Adrenal gland (tissue), 12 donors: ENCODE results near the gene KRTAP5-4. TPM values are rescaled to one million over a fixed set of nuclear protein-coding genes. Genes with fewer than 3 reads are reported as not detected.
A peak's percentile ranks its signal among the peaks of the same experiment; 100 is the strongest.

Experiments
- DNase-seq, 7 donors: peaks; one replicate each; pipeline ENCODE4 v3.0.0-alpha.2; 2019 to 2020
- H3K27ac ChIP-seq, 5 donors: fragments of 200-600 bp; sonication (generic) in 4 of 5; 1 replicate in 3 of 5; 2 replicates in 2 of 5; pipeline versions ENCODE4 v1.5.1 to v1.8.0; 2016 to 2020; ENCODE audit warnings: mild to moderate bottlenecking in 1 of 5
- H3K27me3 ChIP-seq: fragments of 200-600 bp; 2 replicates; pipeline ENCODE4 v1.8.0; 2021
- H3K36me3 ChIP-seq, 2 donors: fragments of 200-600 bp; replicated peaks in 1 of 2; 1 replicate in 1 of 2; 2 replicates in 1 of 2; pipeline versions ENCODE4 v1.5.1 to v1.8.0; 2018 to 2022
- H3K4me1 ChIP-seq, 2 donors: fragments of 200-600 bp; replicated peaks in 1 of 2; 1 replicate in 1 of 2; 2 replicates in 1 of 2; pipeline versions ENCODE4 v1.5.1 to v1.8.0; 2018 to 2021
- H3K4me3 ChIP-seq, 4 donors: fragments of 200-600 bp; sonication (generic) in 3 of 4; one replicate each; pipeline ENCODE4 v1.5.1; 2016 to 2018
- H3K9me3 ChIP-seq, 3 donors: fragments of 200-600 bp; sonication (generic) in 1 of 3; replicated peaks in 1 of 3; 1 replicate in 2 of 3; 2 replicates in 1 of 3; pipeline versions ENCODE4 v1.5.1 to v1.8.0; 2016 to 2021
- CTCF ChIP-seq, 6 experiments: fragments of 450-650 bp in 4 of 6; fragments of 200-600 bp in 2 of 6; sonication (generic) in 1 of 6; IDR thresholded peaks; 1 replicate in 5 of 6; 2 replicates in 1 of 6; pipeline versions ENCODE4 v1.5.1 to v1.8.0; 2016 to 2021; ENCODE audit warnings: antibody characterized with exemption in 6 of 6, mild to moderate bottlenecking in 2 of 6, moderate library complexity in 1 of 6
- POLR2A ChIP-seq, 2 donors: fragments of 450-650 bp; IDR thresholded peaks; one replicate each; pipeline ENCODE4 v1.6.1; 2017; ENCODE audit warnings: antibody characterized with exemption in 2 of 2, mild to moderate bottlenecking in 2 of 2, moderate library complexity in 1 of 2
- WGBS, 4 donors: extraction: QIAGEN DNeasy Blood & Tissue Kit in 2 of 4; methylation state at CpG; one replicate each; pipeline versions ENCODE4 v1.1.5 to v1.1.7; 2013 to 2017; 5-methylcytosine and 5-hydroxymethylcytosine counted together
- intact Hi-C, 2 donors: fragments of 100-400 bp; cut with DNase I; formaldehyde crosslinking; loops; one replicate each; pipeline versions ENCODE4 v1.14.1 to v1.15.0; 2022 to 2023
- polyA plus RNA-seq, 3 donors: library from polyadenylated mRNA; stranded (reverse); fragments of 200-250 nt in 2 of 3; fragments of 350-450 nt in 1 of 3; fragmentation: Illumina TruSeq in 1 of 3; extraction: RNeasy Lipid Tissue Mini Kit (QIAGEN cat#74804) in 1 of 3; gene quantifications; one replicate each; pipeline ENCODE4 v1.2.3, GENCODE V29; 2013 to 2014
- total RNA-seq, 9 donors: library from RNA; depleted of rRNA in 4 of 9; stranded (reverse); fragments of >200 nt in 4 of 9; fragments of 120-200 nt in 1 of 9; fragmentation: NEBNext Ultra II Directional in 1 of 9; extraction: Animal tissue kit (Norgen Biotek cat#: 25700) in 1 of 9; gene quantifications; one replicate each; pipeline versions ENCODE4 v1.1.0 to v1.2.4, GENCODE V29; 2013 to 2023
- donor health status: healthy with polysubstance abuse.
- donor health status: Bipolar disorder and iron deficiency.
- donor health status: DM: yes; HTN: yes; CAD: no.
- donor health status: DM: no; HTN: no; CAD: no.
- donor health status: DM: no; HTN: no; CAD: no.
- donor health status: DM: yes; HTN: yes; CAD: no.

The KRTAP5-4 gene
- total and polyA plus RNA-seq, 12 donors: not detected

- TF ChIP-seq POLR2A (IDR thresholded peaks at IDR 0.05) (no peak), CTCF (IDR thresholded peaks at IDR 0.05) (peak; percentile 40 to 73 (median 55))
- Histone ChIP-seq H3K27ac (no peak overlapping the region), H3K4me3 (no peak overlapping the region), H3K36me3 (no peaks in the 10 kb centered on the region), H3K9me3 (no peaks in the 10 kb centered on the region), H3K27me3 (peaks cover 14% of the 10 kb centered on the region), H3K4me1 (no peaks in the 10 kb centered on the region)
- DNase-seq: peak in 2 of 7 donors; percentile 32 to 47
- intact Hi-C loops: loop anchor here in 1 of 2 donors (10.0 kb wide), 1 partner anchor 514 kb away; no protein-coding TSS in a partner anchor
- WGBS, 4 donors: 54 to 65% (median 61%) methylated on average over 27 to 32 of the region's 32 CpGs
These were observed 18.4 kb upstream of the KRTAP5-4 start for GRCh38 chr11:1640076-1640946.

GRCh38 chr11:1639666-1640065 lies 17.7 kb upstream of the KRTAP5-4 start:
- Histone ChIP-seq H3K27ac (no peak overlapping the region), H3K4me1 (no peaks in the 10 kb centered on the region), H3K36me3 (no peaks in the 10 kb centered on the region), H3K4me3 (no peak overlapping the region), H3K9me3 (no peaks in the 10 kb centered on the region), H3K27me3 (peaks cover 14% of the 10 kb centered on the region)
- WGBS, 4 donors: 58 to 68% (median 60%) methylated on average over 15 of the region's 15 CpGs
- DNase-seq: no peak
- intact Hi-C loops: loop anchor here in 1 of 2 donors (10.0 kb wide), 1 partner anchor 515 kb away; no protein-coding TSS in a partner anchor
- TF ChIP-seq CTCF (IDR thresholded peaks at IDR 0.05): no peak
- no peak for TF ChIP-seq POLR2A (IDR thresholded peaks at IDR 0.05)

- intact Hi-C loops: no loop called here
- TF ChIP-seq POLR2A (IDR thresholded peaks at IDR 0.05) (no peak), CTCF (IDR thresholded peaks at IDR 0.05) (no peak)
- Histone ChIP-seq H3K27me3 (peaks cover 14% of the 10 kb centered on the region), H3K9me3 (no peaks in the 10 kb centered on the region), H3K36me3 (no peaks in the 10 kb centered on the region), H3K4me3 (no peak overlapping the region), H3K4me1 (no peaks in the 10 kb centered on the region), H3K27ac (no peak overlapping the region)
- DNase-seq: peak in 3 of 7 donors; percentile 32 to 67 (median 43)
- WGBS, 4 donors: 57 to 63% (median 61%) methylated on average over 17 to 18 of the region's 18 CpGs
These were observed 17.2 kb upstream of the KRTAP5-4 start for GRCh38 chr11:1639102-1639620.

GRCh38 chr11:1638344-1638743 lies 16.4 kb upstream of the KRTAP5-4 start:
- 68 to 78% (median 69%) methylated on average over 8 of the region's 8 CpGs for WGBS, 4 donors
- H3K27me3 ChIP-seq: peaks cover 14% of the 10 kb centered on the region
- DNase-seq: no peak
- H3K4me3 ChIP-seq: no peak overlapping the region
- no peaks in the 10 kb centered on the region for H3K4me1 ChIP-seq
- intact Hi-C loops: no loop called here
- H3K27ac ChIP-seq: no peak overlapping the region
- H3K9me3 ChIP-seq: no peaks in the 10 kb centered on the region
- no peak for TF ChIP-seq POLR2A (IDR thresholded peaks at IDR 0.05)
- TF ChIP-seq CTCF (IDR thresholded peaks at IDR 0.05): no peak
- no peaks in the 10 kb centered on the region for H3K36me3 ChIP-seq
